Hematopoietic multipotent progenitor cell treated with erythropoietin and hydrocortisone succinate and interleukin-3 and kit ligand, for 6 days (in vitro differentiated cells): ENCODE measurements around the gene DNMT3B.
"Not testable (repeated sequence)": the region's sequence is repeated elsewhere in the genome, so short reads cannot be mapped to it uniquely, and the experiment has no call there.

ENCODE experiments used
- DNase-seq: peaks from one replicate; pipeline ENCODE4 v3.0.0-alpha.2; 2015

Gene DNMT3B

GRCh38 chr20:32761831-32762753, at the start of gene DNMT3B:
DNMT3B (plus strand) TSS chr20:32762385; CDS start chr20:32780324, 17,939 bp downstream.
- DNase-seq: peak; percentile 88

DNA sequence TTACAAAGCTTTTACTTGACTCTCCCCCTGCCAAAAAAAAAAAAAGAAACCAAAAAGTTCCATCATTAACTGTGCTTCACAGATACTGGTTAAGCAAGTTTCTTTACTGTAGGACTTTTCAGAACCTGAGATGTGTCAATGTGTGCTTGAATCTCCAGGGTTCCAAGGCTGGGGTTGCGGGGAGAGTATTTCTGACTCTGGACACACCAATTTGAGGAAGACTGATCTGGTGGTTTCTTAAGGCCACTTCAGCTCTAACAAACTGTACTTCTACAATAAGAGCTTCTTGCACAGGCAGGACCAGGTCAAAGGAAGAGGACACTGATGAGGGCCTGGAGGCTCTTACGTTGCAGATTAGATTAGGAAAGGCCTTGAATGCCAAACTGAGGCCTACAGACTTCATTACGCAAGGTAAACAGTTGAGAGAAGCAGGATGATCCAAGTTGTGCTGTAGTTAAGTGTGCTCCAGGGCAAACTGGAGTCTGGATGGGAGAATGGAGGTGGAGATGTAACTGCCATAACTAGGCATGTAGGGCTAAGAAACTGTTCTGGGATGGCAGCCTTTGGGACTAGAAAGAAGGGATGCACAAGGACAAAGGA, 43.3 kb upstream of the DNMT3B start:
- DNase-seq: no peak

GRCh38 chr20:32727683-32728082, 34.5 kb upstream of the DNMT3B start:
- DNase-seq: no peak

GRCh38 chr20:32728435-32728834, 33.8 kb upstream of the DNMT3B start:
- DNase-seq: not testable (repeated sequence)

DNA sequence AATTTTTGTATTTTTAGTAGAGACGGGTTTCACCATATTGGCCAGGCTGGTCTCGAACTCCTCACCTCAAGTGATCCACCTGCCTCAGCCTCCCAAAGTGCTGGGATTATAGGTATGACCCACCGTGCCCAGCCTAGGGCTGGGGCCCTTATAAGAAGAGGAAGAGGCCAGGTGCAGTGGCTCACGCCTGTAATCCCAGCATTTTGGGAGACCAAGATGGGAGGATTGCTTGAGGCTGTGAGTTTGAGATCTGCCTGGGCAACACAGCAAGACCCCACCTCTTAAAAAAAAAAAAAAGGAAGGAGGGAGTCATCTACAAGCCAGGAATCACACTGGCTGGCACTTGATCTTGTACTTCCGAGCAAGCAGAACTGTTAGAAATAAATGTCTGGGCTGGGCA, 32.9 kb upstream of the DNMT3B start:
- not testable (repeated sequence) for DNase-seq

GRCh38 chr20:32731882-32732266, 30.3 kb upstream of the DNMT3B start:
- DNase-seq: peak; percentile 40

GRCh38 chr20:32737371-32738223, 24.6 kb upstream of the DNMT3B start:
- peak; percentile 28 for DNase-seq

GRCh38 chr20:32741151-32741550, 21.0 kb upstream of the DNMT3B start:
- DNase-seq: no peak

GRCh38 chr20:32742322-32743236, 19.6 kb upstream of the DNMT3B start:
- peak; percentile 35 for DNase-seq

DNA sequence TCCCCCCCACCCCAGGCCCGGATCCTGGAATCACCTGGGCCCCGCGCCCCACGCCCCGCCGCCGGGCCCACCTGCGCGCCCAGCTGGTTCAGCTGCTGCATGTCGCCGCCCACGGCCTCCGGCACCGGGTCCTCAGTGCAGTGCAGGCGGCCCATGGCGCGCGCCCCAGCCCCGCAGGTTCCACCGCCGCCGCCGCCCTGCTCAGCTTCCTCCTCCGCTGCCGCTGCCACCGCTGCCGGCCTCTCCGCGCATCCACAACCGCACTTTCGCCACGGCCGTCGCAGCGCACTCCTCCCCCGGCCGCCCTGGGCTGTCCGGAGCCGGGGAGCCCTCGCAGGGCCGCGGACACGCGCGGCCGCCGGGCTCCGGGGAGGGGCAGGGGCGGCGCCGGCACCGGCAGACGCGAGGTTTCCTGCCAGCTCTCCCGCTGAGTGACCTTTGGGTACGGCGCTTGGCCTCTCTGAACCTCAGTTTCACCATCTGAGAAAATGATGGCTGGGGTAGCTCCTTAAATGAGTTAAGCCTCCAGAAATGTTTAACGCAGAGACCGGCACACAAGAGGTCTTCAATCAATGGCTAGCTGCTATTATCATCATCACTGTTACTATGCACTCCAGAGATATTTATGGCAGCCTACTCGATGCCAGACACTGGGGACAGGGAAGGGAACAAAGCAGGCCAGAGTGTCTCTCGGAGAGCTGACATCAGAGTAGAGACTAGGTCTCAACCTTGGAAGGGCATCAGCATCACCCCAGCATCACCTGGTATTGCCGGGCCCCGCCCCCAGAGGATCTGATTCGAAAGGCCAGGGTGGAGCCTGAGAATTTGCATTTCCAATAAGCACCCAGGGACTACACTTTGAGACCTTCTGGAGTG, 18.7 kb upstream of the DNMT3B start, which contains the start of gene COMMD7:
TSS of gene COMMD7 (minus strand) at position 231 of the 876 bp plus-strand sequence. CDS start at position 155, 76 bp downstream.
- peak; percentile 67 for DNase-seq

DNA sequence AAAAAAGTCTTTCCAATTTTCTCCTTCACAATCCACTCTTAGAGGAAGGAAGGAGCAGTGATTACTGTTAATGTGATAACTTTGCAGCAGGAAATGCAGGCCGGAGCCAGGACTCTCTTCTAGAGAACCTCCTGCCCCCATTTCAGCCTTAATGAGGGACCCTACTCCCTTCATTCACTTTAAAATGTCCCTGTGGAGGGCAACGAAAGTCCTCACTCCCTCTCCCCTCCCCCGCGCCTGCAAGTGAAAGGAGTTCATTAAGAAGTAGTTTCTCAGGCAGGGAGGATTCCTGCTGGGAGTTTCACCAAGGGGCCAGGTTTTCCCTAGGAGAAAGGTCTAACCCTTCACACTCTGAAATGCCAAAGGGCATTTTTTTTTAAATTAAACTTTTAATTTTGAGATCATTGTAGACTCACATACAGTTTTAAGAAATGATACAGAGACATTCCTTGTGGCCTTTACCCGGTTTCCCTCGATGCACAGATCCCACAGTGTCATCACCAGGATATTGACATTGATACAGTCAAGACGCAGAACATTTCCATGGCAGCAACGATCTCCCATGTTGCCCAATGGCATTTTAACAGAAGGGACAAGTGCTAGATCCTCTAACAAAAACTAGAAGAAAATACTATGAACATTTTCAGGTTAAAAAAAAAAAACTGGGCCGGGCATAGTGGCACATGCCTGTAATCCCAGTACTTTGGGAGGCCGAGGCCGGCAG, 12.1 kb upstream of the DNMT3B start:
- peak; percentile 5 for DNase-seq

DNA sequence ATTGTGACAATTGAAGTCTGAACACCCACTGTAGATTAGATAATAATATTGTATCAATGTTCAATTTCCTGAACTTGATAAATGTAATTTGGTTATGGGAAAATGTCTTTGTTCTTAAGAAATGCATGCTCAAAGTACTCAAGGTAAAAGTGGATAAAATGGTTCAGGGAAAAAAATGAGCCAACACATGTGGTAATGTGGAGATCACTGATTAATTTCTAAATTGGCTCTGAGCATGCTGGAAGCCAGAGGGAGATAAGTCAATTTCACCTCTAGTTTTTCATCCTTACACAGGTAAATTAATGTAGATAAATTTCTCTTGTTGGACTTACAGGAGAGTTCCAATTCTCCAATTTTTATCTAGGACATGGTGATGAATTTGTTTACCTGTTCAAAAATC, 10.9 kb upstream of the DNMT3B start:
- DNase-seq: peak; percentile 58

DNA sequence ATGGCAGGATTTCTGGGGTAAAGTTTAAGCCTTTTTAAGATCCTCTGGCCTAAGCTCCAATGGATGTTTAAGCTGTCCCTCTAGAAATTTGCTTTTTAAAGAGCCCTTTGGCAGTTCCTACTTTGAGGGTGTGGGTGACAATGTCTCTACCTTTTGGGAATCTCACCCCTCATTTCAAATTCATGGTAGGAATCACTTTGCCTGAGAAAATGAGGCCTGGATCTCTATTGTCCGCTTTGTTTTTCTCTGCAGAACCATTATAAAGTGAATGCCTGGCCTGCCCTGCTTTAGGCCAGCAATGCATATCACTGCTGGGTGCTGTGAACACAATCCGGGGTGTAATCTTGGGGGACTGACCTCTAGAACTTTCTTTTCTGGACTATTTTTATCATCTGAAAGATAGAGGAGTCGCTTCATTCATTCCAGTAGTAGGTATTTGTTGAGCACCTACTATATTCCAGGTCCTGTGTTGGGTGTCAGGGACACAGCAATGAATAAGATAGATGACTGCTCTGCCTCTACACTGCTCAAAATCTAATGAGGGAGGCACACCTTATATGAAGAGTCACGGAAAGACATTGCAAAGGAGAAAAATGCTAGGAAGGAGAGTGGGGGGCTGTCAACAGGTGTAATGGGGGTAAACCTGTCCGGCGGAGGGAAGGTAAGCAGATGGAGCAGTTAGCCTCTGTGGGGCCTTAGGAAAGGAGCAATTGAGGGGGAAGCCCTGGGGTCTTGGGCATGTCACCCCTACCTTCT, 10.3 kb upstream of the DNMT3B start:
- DNase-seq: no peak

DNA sequence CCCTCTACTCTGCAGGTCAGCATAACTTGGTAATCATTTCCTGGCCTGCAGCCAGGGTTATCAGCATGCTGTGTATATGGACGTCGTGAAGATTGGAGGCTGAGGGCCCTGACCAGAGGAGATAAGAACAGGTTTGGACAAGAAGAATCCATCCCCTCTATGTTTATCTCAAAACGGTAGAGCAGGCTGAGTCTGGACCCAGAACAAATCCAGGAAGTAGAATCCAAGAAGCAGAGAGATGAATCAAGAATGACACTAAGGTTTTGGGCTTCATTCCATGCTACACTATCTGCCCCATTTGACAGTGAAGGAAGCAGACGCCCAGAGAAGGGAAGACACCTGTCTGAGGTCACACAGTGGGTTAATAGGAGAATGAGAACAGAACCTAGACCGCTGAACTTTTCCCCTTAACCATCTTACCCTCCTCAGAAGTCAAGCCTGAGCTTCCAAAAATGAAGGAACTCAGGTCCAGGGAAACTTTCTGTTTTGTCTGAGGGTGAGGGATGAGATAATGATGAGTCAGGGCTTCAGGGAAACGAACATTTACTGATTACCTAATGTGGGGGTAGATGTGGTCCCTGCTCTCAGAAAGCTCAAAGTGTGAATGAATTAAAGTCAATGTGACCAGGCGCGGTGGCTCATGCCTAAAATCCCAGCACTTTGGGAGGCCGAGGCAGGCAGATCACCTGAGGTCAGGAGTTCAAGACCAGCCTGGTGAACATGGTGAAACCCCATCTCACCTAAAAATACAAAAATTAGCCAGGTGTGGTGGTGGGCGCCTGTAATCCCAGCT, 9.5 kb upstream of the DNMT3B start:
- DNase-seq: peak; percentile 95

- DNase-seq: peak; percentile 1
Observed at GRCh38 chr20:32753731-32754130, 8.5 kb upstream of the DNMT3B start.

DNA sequence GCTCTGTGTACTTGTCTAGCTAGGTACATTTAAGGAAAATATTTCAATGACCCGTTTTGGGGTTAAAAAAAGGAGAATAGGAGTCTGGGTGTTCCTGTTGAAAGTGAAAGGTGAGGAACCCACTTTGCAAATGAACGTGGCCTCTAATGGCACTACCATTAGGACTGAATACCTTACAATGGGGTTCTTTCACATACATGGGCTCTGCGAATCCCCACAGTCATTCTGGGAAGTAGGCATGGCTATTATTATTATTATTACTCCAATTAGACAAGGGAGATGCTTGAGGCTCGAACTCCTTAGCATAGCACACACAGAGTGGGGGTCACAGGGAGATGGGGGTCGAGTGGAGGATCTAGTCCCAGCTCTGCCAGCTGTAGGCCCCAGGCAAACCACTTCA, 6.0 kb upstream of the DNMT3B start:
- DNase-seq: no peak

DNA sequence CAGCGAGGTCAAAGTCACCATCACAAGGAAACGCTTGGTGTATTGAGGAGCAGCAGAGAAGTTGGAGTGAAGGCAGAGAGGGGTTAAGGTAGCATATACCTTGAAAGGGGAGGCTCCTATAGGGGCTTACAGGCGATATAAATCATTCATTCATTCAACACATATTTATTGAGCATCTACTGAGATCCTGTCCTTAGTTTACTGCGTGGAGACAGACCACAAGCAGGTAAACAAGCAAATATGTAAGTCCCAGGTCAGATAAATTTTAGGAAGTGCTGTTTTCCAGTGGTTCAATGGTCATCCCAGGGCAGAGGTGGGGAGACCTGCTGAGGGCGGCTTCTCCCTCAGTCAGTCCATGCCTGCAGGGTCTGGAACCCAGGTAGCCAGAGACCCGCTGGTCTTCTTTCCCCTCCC, 761 bp upstream of the DNMT3B start:
- DNase-seq: no peak

DNA sequence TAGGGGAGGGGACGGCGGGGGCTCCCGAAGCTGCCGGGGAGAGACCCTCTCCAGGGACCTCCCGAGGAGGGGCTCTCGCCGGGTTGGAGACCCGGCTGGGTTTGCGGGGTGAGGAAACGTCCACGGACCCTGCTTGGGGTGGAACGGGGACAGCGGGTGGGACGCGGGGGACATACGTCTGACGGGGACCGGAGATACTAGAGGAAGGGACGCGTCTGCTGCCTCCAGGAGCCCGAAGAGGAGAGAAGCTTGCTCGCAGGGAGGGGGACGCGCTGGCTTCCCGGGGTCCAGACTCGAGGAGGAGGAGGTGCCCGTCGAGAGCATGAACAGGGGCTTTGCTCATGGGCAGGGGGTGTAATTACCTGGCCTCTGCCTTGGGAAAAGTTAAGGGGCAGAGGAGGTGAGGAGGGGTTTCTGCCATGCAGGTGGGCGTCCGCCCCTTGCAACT, 593 bp downstream of the DNMT3B start:
- peak; percentile 61 for DNase-seq
